ENCODE results near the gene GPNMB. TPM values are rescaled to one million over a fixed set of nuclear protein-coding genes. Genes with fewer than 3 reads are reported as not detected.
A peak's percentile ranks its signal among the peaks of the same experiment; 100 is the strongest.
"Not testable (repeated sequence)": the region's sequence is repeated elsewhere in the genome, so short reads cannot be mapped to it uniquely, and the experiment has no call there.

Gene GPNMB
- total RNA-seq, 1 experiment from 2014 or later = 33.1 TPM

DNA sequence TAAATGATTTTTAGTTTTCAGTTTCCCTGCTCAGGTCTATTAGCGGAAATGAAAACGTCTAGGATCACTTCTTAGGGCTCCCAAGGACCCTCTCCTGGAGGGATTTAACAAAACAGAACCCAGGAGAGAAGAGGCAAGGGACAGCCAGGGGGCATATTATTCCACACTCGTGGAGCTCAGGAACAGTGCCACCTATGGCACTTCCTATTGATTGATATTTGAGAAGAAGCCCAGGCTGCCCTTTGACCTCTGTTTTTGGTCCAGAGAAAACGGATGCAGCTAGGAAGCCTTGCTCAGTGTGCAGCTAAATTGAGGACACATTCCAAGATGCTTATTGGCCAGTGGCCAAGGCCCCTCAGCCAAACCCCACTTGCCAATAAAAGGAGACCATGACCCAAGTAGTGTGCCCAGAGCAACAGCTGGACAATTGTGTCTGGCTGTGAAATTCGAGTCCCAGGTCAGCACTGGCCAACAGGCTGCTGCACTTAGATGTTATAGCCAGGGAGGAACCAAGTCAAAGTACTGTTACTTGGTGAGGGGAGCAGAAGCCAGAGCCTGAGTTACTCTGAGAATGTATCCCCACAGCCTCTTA is 24.0 kb upstream of the GPNMB start:
- in situ Hi-C loops (cut with HindIII; ENCODE audit: low pct_unique_long_range_greater_than_20kb, low sequenced_read_pairs) = no loop called here
- DNase-seq (ENCODE audit: low read depth) = no peak

- DNase-seq (ENCODE audit: low read depth); in situ Hi-C loops (cut with HindIII; ENCODE audit: low pct_unique_long_range_greater_than_20kb, low sequenced_read_pairs): not testable (repeated sequence)
Observed at GRCh38 chr7:23224364-23224763, 22.2 kb upstream of the GPNMB start.

GRCh38 chr7:23226844-23227450 is 19.6 kb upstream of the GPNMB start:
- DNase-seq (ENCODE audit: low read depth) = no peak
- in situ Hi-C loops (cut with HindIII; ENCODE audit: low pct_unique_long_range_greater_than_20kb, low sequenced_read_pairs) = no loop called here

- in situ Hi-C loops (cut with HindIII; ENCODE audit: low pct_unique_long_range_greater_than_20kb, low sequenced_read_pairs) = no loop called here
- no peak for DNase-seq (ENCODE audit: low read depth)
Observed at GRCh38 chr7:23228412-23228811, 18.2 kb upstream of the GPNMB start.

- DNase-seq (ENCODE audit: low read depth) = no peak
- in situ Hi-C loops (cut with HindIII; ENCODE audit: low pct_unique_long_range_greater_than_20kb, low sequenced_read_pairs) = no loop called here
Observed at GRCh38 chr7:23230641-23231101, 15.9 kb upstream of the GPNMB start.

DNA sequence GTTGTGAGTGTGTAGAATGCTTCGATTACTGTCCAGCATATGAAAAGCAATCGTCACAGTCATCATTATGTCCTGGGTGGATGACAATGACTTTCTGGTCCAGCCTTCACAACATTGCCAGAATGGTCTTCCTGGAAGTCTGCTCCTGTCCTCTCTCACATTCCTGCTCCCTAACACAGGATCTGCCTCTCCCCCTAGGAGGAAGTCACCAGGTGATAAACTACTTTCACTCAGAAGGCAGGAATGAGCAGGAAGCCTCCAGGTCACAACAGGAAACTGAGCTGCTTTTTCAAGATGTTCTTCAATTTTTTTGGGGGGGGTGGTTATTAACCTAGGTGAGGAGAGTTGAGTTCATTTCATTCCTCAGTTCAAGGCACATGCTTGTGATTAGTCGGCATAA is 13.6 kb upstream of the GPNMB start:
- in situ Hi-C loops (cut with HindIII; ENCODE audit: low pct_unique_long_range_greater_than_20kb, low sequenced_read_pairs) = no loop called here
- no peak for DNase-seq (ENCODE audit: low read depth)

DNA sequence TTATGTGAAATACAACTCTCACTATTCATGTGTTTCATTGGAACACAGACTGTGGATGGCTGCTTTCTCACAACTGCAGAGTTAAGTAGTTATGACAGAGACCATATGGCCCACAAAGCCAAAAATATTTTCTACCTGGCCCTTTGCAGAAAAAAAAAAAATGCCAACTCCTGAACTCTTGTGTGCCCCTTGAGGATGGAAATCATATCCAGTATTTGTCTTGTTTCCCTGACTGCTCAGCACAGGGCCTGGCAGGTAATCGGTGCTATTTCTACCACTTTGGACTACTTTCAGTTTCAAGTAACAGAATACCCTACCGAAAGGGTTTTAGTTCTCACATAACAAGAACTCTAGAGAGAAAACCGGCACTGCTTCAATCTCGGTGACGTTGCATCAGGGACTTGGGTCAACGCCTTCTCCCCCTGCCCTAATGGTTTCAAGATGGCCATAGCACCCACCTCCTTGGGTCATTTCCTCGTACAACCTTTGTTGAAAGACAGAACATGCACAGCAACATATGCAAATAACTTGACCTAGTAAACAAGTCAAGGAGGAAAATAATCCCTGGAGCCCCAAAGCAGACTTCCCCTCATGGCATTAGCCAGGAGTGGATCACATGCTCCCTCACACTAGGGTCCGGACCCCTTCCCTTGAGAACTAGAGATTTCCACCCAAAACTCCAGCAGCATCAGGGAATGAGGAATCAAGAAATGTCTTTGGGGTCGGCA is 11.8 kb upstream of the GPNMB start:
- DNase-seq (ENCODE audit: low read depth) = no peak
- in situ Hi-C loops (cut with HindIII; ENCODE audit: low pct_unique_long_range_greater_than_20kb, low sequenced_read_pairs) = no loop called here

DNA sequence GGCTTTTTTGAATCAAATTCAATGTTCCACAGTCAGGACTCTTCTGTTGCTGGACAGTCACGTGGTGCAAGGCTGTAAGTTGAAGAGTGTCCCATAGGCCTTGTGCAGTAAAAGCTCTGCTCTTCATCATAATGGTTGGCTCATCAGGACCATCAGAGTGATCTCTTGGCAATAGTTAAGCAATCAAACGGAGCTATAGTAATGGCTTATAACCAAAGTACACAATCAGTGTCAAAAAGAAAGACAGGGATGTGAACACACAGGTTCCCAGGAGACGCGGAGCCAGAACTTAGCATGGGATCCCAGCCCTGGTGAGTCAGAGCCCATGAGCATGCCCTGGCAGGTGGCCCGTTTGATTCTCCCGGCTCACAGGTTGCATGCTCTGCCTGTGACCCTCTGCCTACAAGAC is 10.8 kb upstream of the GPNMB start:
- DNase-seq (ENCODE audit: low read depth) = peak; percentile 15
- in situ Hi-C loops (cut with HindIII; ENCODE audit: low pct_unique_long_range_greater_than_20kb, low sequenced_read_pairs) = no loop called here

DNA sequence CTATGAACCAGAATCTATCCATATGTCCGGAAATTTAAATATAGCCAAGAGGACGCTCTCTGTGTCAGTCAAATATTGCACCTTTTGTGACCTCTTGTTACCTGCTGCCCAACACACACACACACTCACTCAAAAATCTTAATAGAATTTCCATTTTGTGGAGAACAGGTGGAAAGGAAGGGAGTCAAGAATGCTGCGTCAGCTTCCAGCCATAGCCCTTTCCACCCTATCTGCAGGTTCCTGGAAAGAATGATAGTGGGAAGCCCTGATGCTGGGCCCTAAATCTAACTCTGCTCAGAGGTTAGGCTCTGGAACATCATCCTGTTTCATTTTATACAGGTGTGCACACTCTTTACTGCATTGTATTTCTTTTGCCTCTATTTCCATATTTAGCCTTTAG is 9.6 kb upstream of the GPNMB start:
- in situ Hi-C loops (cut with HindIII; ENCODE audit: low pct_unique_long_range_greater_than_20kb, low sequenced_read_pairs) = no loop called here
- DNase-seq (ENCODE audit: low read depth) = no peak

DNA sequence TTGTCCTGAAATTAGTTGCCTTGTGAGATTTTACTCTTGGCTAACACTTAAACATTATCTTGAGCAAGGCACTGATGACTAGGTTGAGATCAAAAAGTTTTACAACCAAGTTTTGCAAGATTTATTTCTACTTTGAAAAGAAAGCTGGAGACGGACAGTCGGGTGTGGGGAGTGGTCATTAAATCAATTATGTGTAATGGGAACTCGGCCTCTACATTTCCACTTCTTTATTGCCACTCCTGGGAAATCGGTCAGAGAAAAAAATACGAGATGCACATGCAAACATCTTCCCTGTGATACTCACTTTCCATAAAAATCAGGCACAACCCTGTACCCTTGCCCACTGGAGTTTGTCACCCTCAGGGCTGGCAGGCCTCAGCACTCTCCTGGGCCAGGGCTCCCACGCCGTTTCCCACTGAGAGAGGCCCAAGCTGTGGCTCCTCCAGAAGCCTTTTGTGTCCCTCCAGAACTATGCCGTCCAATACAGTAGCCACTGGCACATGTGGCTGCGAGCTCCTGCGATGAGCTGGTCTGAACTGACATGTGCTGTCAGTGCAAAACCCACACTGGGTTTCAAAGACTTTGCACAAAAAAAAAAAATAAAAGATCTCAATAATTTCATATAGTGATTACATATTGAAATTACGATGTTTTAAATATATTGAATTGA is 7.5 kb upstream of the GPNMB start:
- no peak for DNase-seq (ENCODE audit: low read depth)
- in situ Hi-C loops (cut with HindIII; ENCODE audit: low pct_unique_long_range_greater_than_20kb, low sequenced_read_pairs) = no loop called here

- no peak for DNase-seq (ENCODE audit: low read depth)
- in situ Hi-C loops (cut with HindIII; ENCODE audit: low pct_unique_long_range_greater_than_20kb, low sequenced_read_pairs) = no loop called here
Observed at GRCh38 chr7:23239698-23240097, 6.9 kb upstream of the GPNMB start.

DNA sequence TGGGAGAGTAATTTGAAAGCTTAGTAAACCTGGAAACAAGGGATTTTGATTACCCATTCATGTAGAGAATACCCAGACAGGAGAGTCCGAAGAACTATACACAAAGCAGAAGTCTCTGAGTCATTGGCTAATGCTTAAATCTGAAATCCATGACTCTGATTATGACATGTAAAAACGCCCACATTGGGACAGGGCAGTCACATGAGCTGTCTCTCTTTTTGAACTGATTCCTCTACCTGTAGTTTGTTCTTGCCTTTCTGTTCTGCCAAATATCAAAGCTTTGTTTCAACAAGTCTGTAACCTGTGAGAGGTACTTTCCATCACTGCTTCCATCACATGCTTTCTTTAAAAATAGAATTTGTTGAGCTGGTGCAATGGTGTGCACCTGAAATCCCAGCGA is 4.3 kb upstream of the GPNMB start:
- in situ Hi-C loops (cut with HindIII; ENCODE audit: low pct_unique_long_range_greater_than_20kb, low sequenced_read_pairs) = no loop called here
- no peak for DNase-seq (ENCODE audit: low read depth)

- in situ Hi-C loops (cut with HindIII; ENCODE audit: low pct_unique_long_range_greater_than_20kb, low sequenced_read_pairs) = no loop called here
- DNase-seq (ENCODE audit: low read depth) = no peak
Observed at GRCh38 chr7:23242935-23243334, 3.6 kb upstream of the GPNMB start.

GRCh38 chr7:23247046-23247602 is 549 bp downstream of the GPNMB start:
- in situ Hi-C loops (cut with HindIII; ENCODE audit: low pct_unique_long_range_greater_than_20kb, low sequenced_read_pairs) = no loop called here
- DNase-seq (ENCODE audit: low read depth) = no peak

- no peak for DNase-seq (ENCODE audit: low read depth)
- in situ Hi-C loops (cut with HindIII; ENCODE audit: low pct_unique_long_range_greater_than_20kb, low sequenced_read_pairs) = no loop called here
Observed at GRCh38 chr7:23247603-23248335, 1.2 kb downstream of the GPNMB start.

DNA sequence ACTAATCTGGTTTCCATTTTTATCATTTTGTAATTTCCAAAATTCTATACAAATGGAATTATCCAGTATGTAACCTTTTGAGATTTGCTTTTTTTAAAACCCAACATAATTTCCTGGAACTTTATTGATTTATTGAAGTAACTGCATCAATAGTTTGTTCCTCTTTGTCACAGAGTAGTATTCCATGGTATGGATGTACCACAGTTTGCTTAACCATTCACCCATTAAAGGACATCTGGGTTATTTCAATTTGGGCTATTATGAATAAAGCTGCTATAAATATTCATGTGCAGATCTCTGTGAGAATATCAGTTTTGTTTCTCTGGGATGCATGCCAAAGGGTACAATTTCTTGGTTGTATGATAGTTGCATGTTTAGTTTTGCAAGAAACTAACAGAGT is 2.9 kb downstream of the GPNMB start:
- DNase-seq (ENCODE audit: low read depth) = no peak
- in situ Hi-C loops (cut with HindIII; ENCODE audit: low pct_unique_long_range_greater_than_20kb, low sequenced_read_pairs) = no loop called here

GRCh38 chr7:23254051-23254681 is 7.6 kb downstream of the GPNMB start:
- DNase-seq (ENCODE audit: low read depth) = no peak
- in situ Hi-C loops (cut with HindIII; ENCODE audit: low pct_unique_long_range_greater_than_20kb, low sequenced_read_pairs) = no loop called here

DNA sequence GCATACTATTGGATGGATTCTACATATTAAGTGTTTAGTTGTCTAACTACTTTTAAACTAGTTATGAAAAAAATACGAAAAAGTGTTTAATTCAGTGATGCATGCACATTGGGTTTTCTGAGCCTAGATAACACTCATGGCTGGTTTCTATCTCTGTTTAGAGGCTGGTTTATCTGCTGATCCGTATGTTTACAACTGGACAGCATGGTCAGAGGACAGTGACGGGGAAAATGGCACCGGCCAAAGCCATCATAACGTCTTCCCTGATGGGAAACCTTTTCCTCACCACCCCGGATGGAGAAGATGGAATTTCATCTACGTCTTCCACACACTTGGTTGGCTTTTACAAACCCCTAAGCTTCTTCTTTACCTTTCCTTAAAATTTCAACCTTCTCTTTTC is 10.2 kb downstream of the GPNMB start:
- DNase-seq (ENCODE audit: low read depth) = no peak
- in situ Hi-C loops (cut with HindIII; ENCODE audit: low pct_unique_long_range_greater_than_20kb, low sequenced_read_pairs) = no loop called here

All from Caki2 (cell line).